Mesothelial cell of epicardium (in vitro differentiated cells): ENCODE results near the gene DYNC2LI1. TPM values are rescaled to one million over a fixed set of nuclear protein-coding genes. Genes with fewer than 3 reads are reported as not detected.
A peak's percentile ranks its signal among the peaks of the same experiment; 100 is the strongest.

Experiments
- DNase-seq, 2 experiments: peaks; one replicate each; pipeline ENCODE4 v3.0.0; 2021; ENCODE audit warnings: low spot score in 2 of 2; ENCODE audit not compliant: unreplicated experiment in 2 of 2
- H3K27ac Mint-ChIP-seq: 2 replicates; pipeline ENCODE4 v1.8.0; 2021; ENCODE audit warnings: mixed read lengths
- H3K27me3 Mint-ChIP-seq: 2 replicates; pipeline ENCODE4 v1.8.0; 2021; ENCODE audit warnings: low read depth, mixed read lengths
- H3K36me3 Mint-ChIP-seq: 2 replicates; pipeline ENCODE4 v1.8.0; 2021; ENCODE audit warnings: mixed read lengths
- H3K4me1 Mint-ChIP-seq: 2 replicates; pipeline ENCODE4 v1.8.0; 2021; ENCODE audit warnings: mixed read lengths
- H3K4me3 Mint-ChIP-seq: 2 replicates; pipeline ENCODE4 v1.8.0; 2021; ENCODE audit warnings: mild to moderate bottlenecking, moderate library complexity, mixed read lengths
- H3K9me3 Mint-ChIP-seq: 2 replicates; pipeline ENCODE4 v1.8.0; 2021; ENCODE audit warnings: mixed read lengths
- CTCF ChIP-seq: fragments of 200-600 bp; sonication (generic); IDR thresholded peaks from one replicate; pipeline ENCODE4 v1.5.0; 2021; ENCODE audit warnings: antibody characterized with exemption; ENCODE audit not compliant: unreplicated experiment
- total RNA-seq: library from RNA; stranded (reverse); gene quantifications from 3 replicates; pipeline ENCODE4 v1.2.1, GENCODE V29; 2021

DYNC2LI1 gene
- total RNA-seq, 1 donor from 2014 or later, result 30.7 TPM

GRCh38 chr2:43826305-43827250 is 52.7 kb downstream of the DYNC2LI1 start:
- TF ChIP-seq CTCF, result no peak
- no peaks in the 10 kb centered on the region for H3K4me1 Mint-ChIP-seq
- H3K4me3 Mint-ChIP-seq, result no peak overlapping the region
- no peak overlapping the region for H3K27ac Mint-ChIP-seq
- H3K9me3 Mint-ChIP-seq, result no peaks in the 10 kb centered on the region
- peaks cover 32% of the 10 kb centered on the region for H3K27me3 Mint-ChIP-seq
- H3K36me3 Mint-ChIP-seq, result no peaks in the 10 kb centered on the region
- no peak for DNase-seq

- H3K4me3 Mint-ChIP-seq, result peak overlapping the region; percentile 3
- DNase-seq, result no peak
- no peak for TF ChIP-seq CTCF
These were observed 57.9 kb downstream of the DYNC2LI1 start for GRCh38 chr2:43831543-43832294.

GRCh38 chr2:43832457-43832856 is 58.6 kb downstream of the DYNC2LI1 start:
- Mint-ChIP-seq H3K4me3 (no peak overlapping the region), H3K4me1 (no peaks in the 10 kb centered on the region), H3K27me3 (peaks cover 6% of the 10 kb centered on the region), H3K27ac (no peak overlapping the region), H3K9me3 (no peaks in the 10 kb centered on the region), H3K36me3 (no peaks in the 10 kb centered on the region)
- DNase-seq, result no peak
- TF ChIP-seq CTCF, result no peak

More at GRCh38 chr2:43831543-43832294, 57.9 kb downstream of the DYNC2LI1 start:
- H3K27ac Mint-ChIP-seq, result no peak overlapping the region
- peaks cover 6% of the 10 kb centered on the region for H3K27me3 Mint-ChIP-seq
- H3K4me1 Mint-ChIP-seq, result no peaks in the 10 kb centered on the region
- H3K9me3 Mint-ChIP-seq, result no peaks in the 10 kb centered on the region
- no peaks in the 10 kb centered on the region for H3K36me3 Mint-ChIP-seq

- no peak overlapping the region for H3K4me3 Mint-ChIP-seq
- no peaks in the 10 kb centered on the region for H3K9me3 Mint-ChIP-seq
These were observed 63.2 kb downstream of the DYNC2LI1 start for GRCh38 chr2:43837033-43837432.

More at GRCh38 chr2:43837033-43837432, 63.2 kb downstream of the DYNC2LI1 start:
- H3K27ac Mint-ChIP-seq, result no peak overlapping the region
- TF ChIP-seq CTCF, result no peak
- DNase-seq, result no peak
- no peaks in the 10 kb centered on the region for H3K27me3 Mint-ChIP-seq
- H3K4me1 Mint-ChIP-seq, result no peaks in the 10 kb centered on the region
- H3K36me3 Mint-ChIP-seq, result no peaks in the 10 kb centered on the region
